GM23338 (cell line): ENCODE measurements around the gene IGSF9B. TPM values are rescaled to one million over a fixed set of nuclear protein-coding genes. Genes with fewer than 3 reads are reported as not detected.

Experiments
- ATAC-seq: fragments of 200-7000 bp; cut with Tn5 transposase; 3 replicates; pipeline ENCODE4 v1.9.1; 2020
- DNase-seq: peaks from one replicate; pipeline ENCODE4 v3.0.0-alpha.2; 2015; ENCODE audit warnings: low spot score
- H2AFZ ChIP-seq: fragments of 200-600 bp; sonication (generic); 2 replicates; pipeline ENCODE4 v1.8.0; 2016; ENCODE audit warnings: antibody characterized with exemption, mild to moderate bottlenecking, moderate library complexity
- H3F3A ChIP-seq: fragments of 200-600 bp; sonication (generic); replicated peaks from 2 replicates; pipeline ENCODE4 v1.8.0; 2017; ENCODE audit warnings: antibody characterized with exemption, mixed run types, low read depth
- H3K27ac ChIP-seq: fragments of 200-600 bp; sonication (generic); 2 replicates; pipeline ENCODE4 v1.6.1; 2016; ENCODE audit warnings: low read depth
- H3K27me3 ChIP-seq: fragments of 200-600 bp; sonication (generic); 2 replicates; pipeline ENCODE4 v1.8.0; 2016; ENCODE audit warnings: mild to moderate bottlenecking, mixed run types, moderate library complexity; ENCODE audit not compliant: insufficient read depth
- H3K36me3 ChIP-seq: fragments of 200-600 bp; sonication (generic); 2 replicates; pipeline ENCODE4 v1.8.0; 2016; ENCODE audit warnings: mild to moderate bottlenecking; ENCODE audit not compliant: insufficient read depth
- H3K4me1 ChIP-seq: fragments of 200-600 bp; sonication (generic); 2 replicates; pipeline ENCODE4 v1.8.0; 2016; ENCODE audit warnings: mild to moderate bottlenecking, moderate library complexity; ENCODE audit not compliant: insufficient read depth
- H3K4me2 ChIP-seq: fragments of 200-600 bp; sonication (generic); 2 replicates; pipeline ENCODE4 v1.7.1; 2017; ENCODE audit warnings: mixed run types
- H3K4me3 ChIP-seq: fragments of 200-600 bp; sonication (generic); 2 replicates; pipeline ENCODE4 v1.6.1; 2016; ENCODE audit warnings: mixed run types
- H3K79me2 ChIP-seq: fragments of 200-600 bp; sonication (generic); replicated peaks from 2 replicates; pipeline ENCODE4 v1.8.0; 2017; ENCODE audit warnings: mild to moderate bottlenecking; ENCODE audit not compliant: insufficient read depth
- H3K9me2 ChIP-seq: fragments of 200-600 bp; sonication (generic); 2 replicates; pipeline ENCODE4 v1.8.0; 2017; ENCODE audit not compliant: insufficient read depth
- H4K20me1 ChIP-seq: fragments of 200-600 bp; sonication (generic); replicated peaks from 2 replicates; pipeline ENCODE4 v1.8.0; 2017; ENCODE audit warnings: mild to moderate bottlenecking; ENCODE audit not compliant: insufficient read depth
- H3K27ac Mint-ChIP-seq: 2 replicates; pipeline ENCODE4 v1.8.0; 2020; ENCODE audit warnings: inconsistent platforms, mild to moderate bottlenecking, moderate library complexity, mixed read lengths
- H3K27me3 Mint-ChIP-seq: 3 replicates; pipeline ENCODE4 v1.8.0; 2022; ENCODE audit warnings: low read depth, mild to moderate bottlenecking, moderate library complexity, mixed read lengths, inconsistent platforms; ENCODE audit not compliant: insufficient read depth, poor library complexity
- H3K36me3 Mint-ChIP-seq: 3 replicates; pipeline ENCODE4 v1.8.0; 2021; ENCODE audit warnings: low read depth, mild to moderate bottlenecking, inconsistent platforms, moderate library complexity, mixed read lengths
- H3K4me1 Mint-ChIP-seq: 3 replicates; pipeline ENCODE4 v1.8.0; 2020; ENCODE audit warnings: mild to moderate bottlenecking, inconsistent platforms, mixed read lengths
- H3K4me3 Mint-ChIP-seq: 3 replicates; pipeline ENCODE4 v1.8.0; 2021; ENCODE audit warnings: moderate library complexity, mild to moderate bottlenecking, inconsistent platforms, mixed read lengths
- H3K9me3 Mint-ChIP-seq: 3 replicates; pipeline ENCODE4 v1.8.0; 2020; ENCODE audit warnings: moderate library complexity, mild to moderate bottlenecking, inconsistent platforms, mixed read lengths
- CREB1 ChIP-seq: fragments of 250-450 bp; sonication (Bioruptor Pico); IDR thresholded peaks from 2 replicates; pipeline ENCODE4 v1.5.0; 2020; ENCODE audit warnings: low read depth, mild to moderate bottlenecking, moderate library complexity
- EZH2 ChIP-seq: fragments of 200-600 bp; sonication (generic); IDR thresholded peaks from one replicate; pipeline ENCODE4 v1.8.0; 2017; ENCODE audit warnings: antibody characterized with exemption, mild to moderate bottlenecking, low read depth; ENCODE audit not compliant: unreplicated experiment
- NANOG ChIP-seq: IDR thresholded peaks from 2 replicates; pipeline ENCODE4 v1.6.1; 2016; ENCODE audit warnings: antibody characterized with exemption, borderline replicate concordance
- POLR2AphosphoS5 ChIP-seq: IDR thresholded peaks from 2 replicates; pipeline ENCODE4 v1.6.1; 2016; ENCODE audit warnings: antibody characterized with exemption, low read depth
- REST ChIP-seq: IDR thresholded peaks from one replicate; pipeline ENCODE4 v1.6.1; 2018; ENCODE audit warnings: antibody characterized with exemption; ENCODE audit not compliant: unreplicated experiment
- STAT1 ChIP-seq: IDR thresholded peaks from one replicate; pipeline ENCODE4 v1.6.1; 2016; ENCODE audit warnings: antibody characterized with exemption; ENCODE audit not compliant: unreplicated experiment
- ZNF114 ChIP-seq: fragments of 250-450 bp; sonication (Bioruptor Pico); IDR thresholded peaks from 2 replicates; pipeline ENCODE4 v1.5.0; 2020; ENCODE audit warnings: mild to moderate bottlenecking, moderate library complexity
- ZNF331 ChIP-seq: fragments of 250-450 bp; sonication (Bioruptor Pico); IDR thresholded peaks from 2 replicates; pipeline ENCODE4 v1.5.0; 2020; ENCODE audit warnings: low read depth, mild to moderate bottlenecking, moderate library complexity
- polyA plus RNA-seq: library from polyadenylated mRNA; unstranded; fragments of >200 nt; fragmentation: Nextera tagmentation; extraction: Ambion mirVana; gene quantifications from 2 replicates; pipeline ENCODE4 v1.2.1, GENCODE V29; 2016
- total RNA-seq: library from RNA; depleted of rRNA; stranded (reverse); fragments of >200 nt; shearing (Covaris generic); gene quantifications from 2 replicates; pipeline ENCODE4 v1.2.3, GENCODE V29; 2014
- TF ChIP-seq, protein P1 (sequence below): IDR thresholded peaks from 2 replicates; pipeline ENCODE4 v1.6.1; 2016; ENCODE audit warnings: antibody characterized with exemption
- TF ChIP-seq, protein P2 (sequence below): fragments of 250-450 bp; sonication (Bioruptor Pico); IDR thresholded peaks from 2 replicates; pipeline ENCODE4 v1.5.0; 2020; ENCODE audit warnings: mild to moderate bottlenecking, moderate library complexity

Gene IGSF9B
- total and polyA plus RNA-seq, 2 experiments from 2014 or later, result 8.7 to 51.2 TPM

DNA sequence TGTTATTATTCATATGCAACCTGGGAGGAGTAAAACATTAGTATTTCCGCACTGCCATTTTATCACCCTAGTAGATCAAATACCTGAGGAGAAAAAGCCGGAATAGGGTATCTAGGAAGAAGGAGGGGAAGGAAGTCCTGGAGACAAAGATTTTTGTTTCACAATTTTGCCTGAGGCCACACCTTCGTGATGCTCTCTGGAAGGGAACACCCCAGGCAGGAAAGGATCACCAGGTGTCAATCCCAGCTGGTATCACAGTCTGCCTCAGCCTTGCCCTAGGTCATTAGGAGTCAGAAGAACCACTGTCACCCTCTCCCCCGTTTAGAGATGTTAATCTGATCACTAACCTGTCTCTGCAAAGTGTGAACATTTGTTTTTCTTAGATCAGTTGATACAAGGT lies 35.4 kb upstream of the IGSF9B start (continued):
- TF ChIP-seq STAT1 (no peak), REST (no peak), EZH2 (no peak), POLR2AphosphoS5 (no peak), NANOG (no peak), ZNF114 (CRISPR knock-in tag) (no peak), ZNF331 (CRISPR knock-in tag) (no peak)

DNA sequence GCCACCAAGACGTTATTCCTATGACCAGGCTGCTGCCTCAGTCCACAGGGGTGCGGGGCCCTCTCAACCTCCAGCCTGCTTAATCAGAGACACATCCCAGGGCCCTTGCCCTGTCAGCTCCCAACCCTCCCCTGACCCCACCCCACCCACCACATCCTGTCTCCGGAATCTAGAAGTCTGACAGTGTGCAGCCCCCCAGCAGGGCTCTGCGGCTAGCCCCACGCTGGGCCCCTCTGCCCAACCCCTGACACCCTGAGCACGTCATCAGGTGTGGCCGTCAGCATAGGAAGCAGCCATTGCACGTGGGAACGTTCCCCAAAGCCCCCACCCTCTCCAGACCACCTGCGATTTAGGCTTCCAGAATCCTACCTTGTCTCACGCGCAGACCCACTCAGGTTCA lies 34.3 kb upstream of the IGSF9B start:
- Mint-ChIP-seq H3K27ac (no peak overlapping the region), H3K9me3 (no peaks in the 10 kb centered on the region), H3K36me3 (no peaks in the 10 kb centered on the region), H3K4me1 (peaks cover 18% of the 10 kb centered on the region), H3K27me3 (peaks cover 16% of the 10 kb centered on the region), H3K4me3 (no peak overlapping the region)
- peaks cover 4% of the 10 kb centered on the region; the same call in 1 of the 2 replicates for H3K9me2 ChIP-seq
- no peaks in the 10 kb centered on the region for H3F3A ChIP-seq
- H3K4me2 ChIP-seq, result no peak overlapping the region
- no peaks in the 10 kb centered on the region for H3K79me2 ChIP-seq
- H2AFZ ChIP-seq, result no peak overlapping the region
- no peaks in the 10 kb centered on the region for H3K36me3 ChIP-seq
- no peaks in the 10 kb centered on the region for H3K4me1 ChIP-seq
- H3K4me3 ChIP-seq, result no peak overlapping the region
- H4K20me1 ChIP-seq, result no peaks in the 10 kb centered on the region; the same call in 1 of the 2 replicates
- H3K27ac ChIP-seq, result no peak overlapping the region
- DNase-seq (no peak), ATAC-seq (no peak)
- H3K27me3 ChIP-seq, result no peaks in the 10 kb centered on the region
- TF ChIP-seq ZNF114 (CRISPR knock-in tag), result no peak
- no peak for TF ChIP-seq CREB1 (CRISPR knock-in tag)
- no peak for TF ChIP-seq REST
- TF ChIP-seq, protein P1, sequence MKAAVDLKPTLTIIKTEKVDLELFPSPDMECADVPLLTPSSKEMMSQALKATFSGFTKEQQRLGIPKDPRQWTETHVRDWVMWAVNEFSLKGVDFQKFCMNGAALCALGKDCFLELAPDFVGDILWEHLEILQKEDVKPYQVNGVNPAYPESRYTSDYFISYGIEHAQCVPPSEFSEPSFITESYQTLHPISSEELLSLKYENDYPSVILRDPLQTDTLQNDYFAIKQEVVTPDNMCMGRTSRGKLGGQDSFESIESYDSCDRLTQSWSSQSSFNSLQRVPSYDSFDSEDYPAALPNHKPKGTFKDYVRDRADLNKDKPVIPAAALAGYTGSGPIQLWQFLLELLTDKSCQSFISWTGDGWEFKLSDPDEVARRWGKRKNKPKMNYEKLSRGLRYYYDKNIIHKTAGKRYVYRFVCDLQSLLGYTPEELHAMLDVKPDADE, result no peak
- TF ChIP-seq, protein P2, sequence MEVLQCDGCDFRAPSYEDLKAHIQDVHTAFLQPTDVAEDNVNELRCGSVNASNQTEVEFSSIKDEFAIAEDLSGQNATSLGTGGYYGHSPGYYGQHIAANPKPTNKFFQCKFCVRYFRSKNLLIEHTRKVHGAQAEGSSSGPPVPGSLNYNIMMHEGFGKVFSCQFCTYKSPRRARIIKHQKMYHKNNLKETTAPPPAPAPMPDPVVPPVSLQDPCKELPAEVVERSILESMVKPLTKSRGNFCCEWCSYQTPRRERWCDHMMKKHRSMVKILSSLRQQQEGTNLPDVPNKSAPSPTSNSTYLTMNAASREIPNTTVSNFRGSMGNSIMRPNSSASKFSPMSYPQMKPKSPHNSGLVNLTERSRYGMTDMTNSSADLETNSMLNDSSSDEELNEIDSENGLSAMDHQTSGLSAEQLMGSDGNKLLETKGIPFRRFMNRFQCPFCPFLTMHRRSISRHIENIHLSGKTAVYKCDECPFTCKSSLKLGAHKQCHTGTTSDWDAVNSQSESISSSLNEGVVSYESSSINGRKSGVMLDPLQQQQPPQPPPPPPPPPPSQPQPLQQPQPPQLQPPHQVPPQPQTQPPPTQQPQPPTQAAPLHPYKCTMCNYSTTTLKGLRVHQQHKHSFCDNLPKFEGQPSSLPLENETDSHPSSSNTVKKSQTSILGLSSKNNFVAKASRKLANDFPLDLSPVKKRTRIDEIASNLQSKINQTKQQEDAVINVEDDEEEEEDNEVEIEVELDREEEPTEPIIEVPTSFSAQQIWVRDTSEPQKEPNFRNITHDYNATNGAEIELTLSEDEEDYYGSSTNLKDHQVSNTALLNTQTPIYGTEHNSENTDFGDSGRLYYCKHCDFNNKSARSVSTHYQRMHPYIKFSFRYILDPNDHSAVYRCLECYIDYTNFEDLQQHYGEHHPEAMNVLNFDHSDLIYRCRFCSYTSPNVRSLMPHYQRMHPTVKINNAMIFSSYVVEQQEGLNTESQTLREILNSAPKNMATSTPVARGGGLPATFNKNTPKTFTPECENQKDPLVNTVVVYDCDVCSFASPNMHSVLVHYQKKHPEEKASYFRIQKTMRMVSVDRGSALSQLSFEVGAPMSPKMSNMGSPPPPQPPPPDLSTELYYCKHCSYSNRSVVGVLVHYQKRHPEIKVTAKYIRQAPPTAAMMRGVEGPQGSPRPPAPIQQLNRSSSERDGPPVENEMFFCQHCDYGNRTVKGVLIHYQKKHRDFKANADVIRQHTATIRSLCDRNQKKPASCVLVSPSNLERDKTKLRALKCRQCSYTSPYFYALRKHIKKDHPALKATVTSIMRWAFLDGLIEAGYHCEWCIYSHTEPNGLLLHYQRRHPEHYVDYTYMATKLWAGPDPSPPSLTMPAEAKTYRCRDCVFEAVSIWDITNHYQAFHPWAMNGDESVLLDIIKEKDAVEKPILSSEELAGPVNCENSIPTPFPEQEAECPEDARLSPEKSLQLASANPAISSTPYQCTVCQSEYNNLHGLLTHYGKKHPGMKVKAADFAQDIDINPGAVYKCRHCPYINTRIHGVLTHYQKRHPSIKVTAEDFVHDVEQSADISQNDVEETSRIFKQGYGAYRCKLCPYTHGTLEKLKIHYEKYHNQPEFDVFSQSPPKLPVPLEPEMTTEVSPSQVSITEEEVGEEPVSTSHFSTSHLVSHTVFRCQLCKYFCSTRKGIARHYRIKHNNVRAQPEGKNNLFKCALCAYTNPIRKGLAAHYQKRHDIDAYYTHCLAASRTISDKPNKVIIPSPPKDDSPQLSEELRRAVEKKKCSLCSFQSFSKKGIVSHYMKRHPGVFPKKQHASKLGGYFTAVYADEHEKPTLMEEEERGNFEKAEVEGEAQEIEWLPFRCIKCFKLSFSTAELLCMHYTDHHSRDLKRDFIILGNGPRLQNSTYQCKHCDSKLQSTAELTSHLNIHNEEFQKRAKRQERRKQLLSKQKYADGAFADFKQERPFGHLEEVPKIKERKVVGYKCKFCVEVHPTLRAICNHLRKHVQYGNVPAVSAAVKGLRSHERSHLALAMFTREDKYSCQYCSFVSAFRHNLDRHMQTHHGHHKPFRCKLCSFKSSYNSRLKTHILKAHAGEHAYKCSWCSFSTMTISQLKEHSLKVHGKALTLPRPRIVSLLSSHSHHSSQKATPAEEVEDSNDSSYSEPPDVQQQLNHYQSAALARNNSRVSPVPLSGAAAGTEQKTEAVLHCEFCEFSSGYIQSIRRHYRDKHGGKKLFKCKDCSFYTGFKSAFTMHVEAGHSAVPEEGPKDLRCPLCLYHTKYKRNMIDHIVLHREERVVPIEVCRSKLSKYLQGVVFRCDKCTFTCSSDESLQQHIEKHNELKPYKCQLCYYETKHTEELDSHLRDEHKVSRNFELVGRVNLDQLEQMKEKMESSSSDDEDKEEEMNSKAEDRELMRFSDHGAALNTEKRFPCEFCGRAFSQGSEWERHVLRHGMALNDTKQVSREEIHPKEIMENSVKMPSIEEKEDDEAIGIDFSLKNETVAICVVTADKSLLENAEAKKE (CRISPR knock-in tag), result no peak
- TF ChIP-seq NANOG, result no peak
- TF ChIP-seq POLR2AphosphoS5, result no peak
